NCI-H1436 (cell line): ENCODE data around the gene SPON1.
"Not testable (repeated sequence)": the region's sequence is repeated elsewhere in the genome, so short reads cannot be mapped to it uniquely, and the experiment has no call there.

ENCODE experiments used
- DNase-seq: peaks from one replicate; lab custom pipeline; 2025; lab: John Stamatoyannopoulos, UW

SPON1 gene

DNA sequence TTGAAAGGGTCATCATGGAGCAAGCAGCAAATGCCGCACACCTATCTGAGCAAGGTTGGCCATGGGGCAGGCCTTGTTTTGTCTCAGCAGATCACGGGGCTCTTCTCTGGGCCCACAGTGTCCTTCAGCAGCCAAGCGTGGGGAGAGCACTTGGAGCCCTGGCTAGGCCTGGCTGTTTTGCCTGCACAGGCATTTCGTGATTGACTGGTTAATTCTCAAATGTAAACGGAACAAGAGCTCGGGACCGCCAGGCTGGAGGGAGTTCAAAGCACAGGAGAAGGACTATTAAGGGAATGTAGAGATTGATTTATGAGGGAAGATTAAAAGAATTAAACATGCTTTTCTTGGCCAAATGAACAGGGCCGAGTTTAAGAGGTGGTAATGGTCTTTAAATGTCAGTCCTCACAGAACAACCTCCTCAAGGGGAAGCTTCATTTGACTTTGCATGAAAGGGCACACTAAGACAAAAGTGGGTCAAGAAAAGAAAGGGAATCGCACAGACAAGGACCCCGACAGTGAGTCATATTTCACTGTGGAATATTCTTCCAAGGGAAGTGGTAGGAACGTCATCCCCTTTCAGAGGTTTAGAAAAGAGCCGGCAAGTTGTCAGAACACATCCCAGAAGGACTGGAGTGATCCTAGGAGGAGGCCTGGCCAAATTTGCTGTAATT, 20.7 kb downstream of the SPON1 start:
- DNase-seq, result no peak

- DNase-seq, result no peak
These were observed 22.3 kb downstream of the SPON1 start for GRCh38 chr11:13984616-13985450.

- DNase-seq, result not testable (repeated sequence)
These were observed 24.2 kb downstream of the SPON1 start for GRCh38 chr11:13986695-13987094.

- not testable (repeated sequence) for DNase-seq
These were observed 29.8 kb downstream of the SPON1 start for GRCh38 chr11:13992158-13992856.

DNA sequence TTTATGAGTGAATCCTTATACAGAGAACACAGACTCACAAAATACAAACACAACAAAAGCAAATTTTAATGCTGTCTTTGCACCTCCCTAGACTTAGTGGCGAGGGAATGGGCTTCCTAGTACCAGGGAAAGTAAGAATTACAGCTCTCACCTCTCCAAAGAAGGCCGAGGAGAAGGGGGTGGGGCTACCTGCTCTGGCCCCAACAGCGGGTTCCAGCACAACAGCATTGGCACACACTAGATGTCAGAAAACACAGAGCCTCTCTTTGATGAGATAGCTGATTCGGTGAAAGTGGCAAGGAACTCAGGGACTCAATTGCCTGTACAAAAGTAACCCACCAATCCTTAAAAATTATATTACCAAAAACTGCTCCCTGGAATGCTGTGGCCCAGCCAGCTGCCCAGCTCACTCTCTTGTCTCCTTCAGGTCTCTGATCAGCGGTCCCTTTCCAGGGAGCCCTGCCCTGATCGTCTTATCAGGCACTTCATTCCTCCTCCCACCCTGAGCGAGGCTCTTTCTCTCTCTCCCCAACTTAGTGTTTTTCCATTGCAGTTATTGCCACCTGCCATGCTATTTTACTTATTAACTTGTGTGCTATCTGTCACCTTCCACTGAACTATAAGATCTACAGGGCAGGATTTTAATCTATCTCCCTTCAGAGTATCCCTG, 30.7 kb downstream of the SPON1 start:
- DNase-seq, result no peak

DNA sequence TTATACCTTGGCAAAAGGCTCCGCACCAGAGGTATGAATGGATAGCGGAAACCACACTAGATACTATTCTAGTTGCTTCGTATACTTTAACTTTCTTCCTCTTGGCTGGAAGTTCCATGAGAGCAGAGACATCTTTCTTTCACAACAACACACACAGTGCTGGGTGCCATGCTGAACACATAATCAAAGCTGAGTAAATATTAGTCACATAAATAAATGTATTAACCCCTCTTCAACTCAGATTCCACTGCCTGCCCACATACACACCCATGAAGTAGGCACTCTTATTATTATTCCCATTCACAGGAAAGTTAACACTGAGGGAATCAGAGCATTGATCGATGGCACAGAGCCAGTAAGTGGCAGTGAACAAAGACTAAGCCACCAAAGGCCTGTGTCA, 35.4 kb downstream of the SPON1 start:
- DNase-seq, result no peak

DNA sequence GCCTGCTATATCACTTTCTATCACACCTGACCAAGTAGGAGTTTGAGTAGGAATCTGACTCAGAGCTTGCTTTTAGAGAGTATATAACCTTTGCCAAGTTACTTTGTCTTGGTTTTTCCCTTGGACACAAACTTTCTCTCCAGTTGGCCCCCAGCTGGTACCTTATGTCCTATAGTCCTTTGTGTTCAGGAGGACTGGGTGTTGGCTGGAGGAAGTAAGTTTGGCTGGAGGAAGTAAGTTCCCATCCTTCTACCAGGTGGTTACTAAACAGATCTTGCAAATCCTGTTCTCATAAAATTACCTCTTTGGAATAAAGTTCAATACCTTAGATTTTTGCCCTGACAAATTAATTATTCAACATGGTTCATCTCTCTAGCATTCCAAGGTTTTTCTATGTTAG, 37.2 kb downstream of the SPON1 start:
- no peak for DNase-seq

DNA sequence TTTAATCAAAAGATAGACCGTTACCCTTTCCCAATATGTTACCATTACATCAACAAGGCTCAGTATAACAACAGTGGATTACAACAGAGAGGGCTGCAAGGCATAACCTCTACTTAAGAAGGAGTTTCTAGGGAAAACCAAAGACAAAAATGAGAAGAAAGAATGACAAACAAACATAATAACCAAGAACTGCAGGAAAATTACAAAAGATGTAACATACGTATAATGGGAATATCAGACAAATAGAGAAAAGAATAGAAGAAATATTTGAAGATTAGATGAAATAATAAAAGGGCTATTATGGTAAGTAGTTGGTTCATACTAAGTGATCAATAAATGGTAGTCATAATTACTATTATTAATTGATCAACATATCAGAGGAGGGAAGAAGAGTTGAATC, 39.1 kb downstream of the SPON1 start:
- no peak for DNase-seq

DNA sequence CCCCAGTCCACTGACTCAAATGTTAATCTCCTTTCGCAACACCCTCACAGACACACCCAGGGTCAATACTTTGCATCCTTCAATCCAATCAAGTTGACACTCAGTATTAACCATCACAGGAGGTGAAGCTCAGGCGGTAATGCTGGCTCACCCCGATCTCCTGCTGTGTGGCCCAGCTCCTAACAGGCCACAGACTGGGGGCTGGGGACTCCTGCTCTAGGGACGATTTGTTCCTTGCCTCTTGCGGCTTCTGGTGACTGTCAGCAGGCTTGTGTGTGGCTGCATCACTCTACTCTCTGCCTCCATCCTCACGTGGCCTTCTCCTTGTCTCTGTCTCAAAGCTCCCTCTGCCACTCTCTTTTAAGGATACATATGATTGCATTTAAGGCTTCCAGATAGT, 45.0 kb downstream of the SPON1 start:
- no peak for DNase-seq

DNA sequence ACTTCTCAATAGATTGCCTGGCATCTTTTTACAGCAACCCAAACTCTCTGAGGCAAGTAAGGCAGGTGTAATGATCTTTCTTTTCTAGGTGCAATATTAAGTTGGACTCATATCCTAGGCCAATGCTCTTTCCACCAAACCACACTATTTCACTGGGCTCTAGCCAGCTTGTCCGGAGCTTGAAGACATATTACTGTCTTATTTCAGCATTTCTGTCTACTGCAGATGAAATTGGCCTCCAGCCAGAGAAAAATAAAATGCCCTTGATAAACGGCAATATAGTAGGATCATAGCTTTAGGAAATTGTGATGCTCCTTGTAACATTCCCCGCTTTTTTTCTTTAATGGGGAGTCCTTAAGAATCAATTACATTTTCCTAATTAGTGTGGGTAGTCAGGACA, 48.1 kb downstream of the SPON1 start:
- no peak for DNase-seq

- DNase-seq, result no peak
These were observed 50.3 kb downstream of the SPON1 start for GRCh38 chr11:14012846-14013245.

DNA sequence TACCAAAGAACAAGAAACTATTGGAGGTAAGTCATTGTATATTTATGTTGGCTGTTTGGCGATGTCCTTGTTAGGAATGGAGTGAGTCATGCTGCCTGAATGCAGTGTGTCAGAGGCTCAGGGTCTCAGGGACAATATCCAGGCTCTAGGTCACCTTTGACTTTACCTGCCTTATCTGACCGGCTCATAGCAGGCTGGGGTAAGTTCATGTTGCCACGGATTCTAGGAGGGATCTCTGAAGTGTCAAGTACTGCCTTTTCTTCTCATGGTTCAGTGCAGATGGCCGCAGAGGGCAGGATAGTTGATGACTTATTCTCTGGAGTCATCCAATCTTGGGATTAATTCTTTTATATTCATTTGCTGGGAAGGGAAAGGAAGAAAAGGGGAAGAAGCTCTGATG, 53.2 kb downstream of the SPON1 start:
- no peak for DNase-seq

- DNase-seq, result no peak
These were observed 55.9 kb downstream of the SPON1 start for GRCh38 chr11:14018441-14018840.

GRCh38 chr11:14021738-14022137, 59.2 kb downstream of the SPON1 start:
- DNase-seq, result no peak

DNA sequence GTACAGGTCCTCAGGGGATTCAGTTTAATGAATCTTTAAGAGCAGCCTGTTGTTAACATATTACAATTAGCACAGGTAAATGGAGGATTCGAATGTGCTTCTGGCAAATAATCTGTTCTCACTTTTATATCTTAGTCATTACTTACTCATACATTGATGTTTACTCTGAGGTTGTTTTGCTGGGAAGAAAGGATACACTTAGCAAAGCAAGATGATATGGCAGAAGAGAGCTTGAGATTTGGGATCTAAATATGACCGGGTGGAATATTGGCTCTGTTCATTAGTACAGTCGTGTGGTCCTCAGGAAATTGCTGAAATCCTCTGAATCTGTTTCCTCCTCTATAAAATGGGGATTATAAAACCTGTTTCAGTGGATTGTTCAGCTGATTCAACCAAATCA, 59.7 kb downstream of the SPON1 start:
- DNase-seq, result peak; percentile 28

GRCh38 chr11:14022821-14023220, 60.3 kb downstream of the SPON1 start:
- no peak for DNase-seq

DNA sequence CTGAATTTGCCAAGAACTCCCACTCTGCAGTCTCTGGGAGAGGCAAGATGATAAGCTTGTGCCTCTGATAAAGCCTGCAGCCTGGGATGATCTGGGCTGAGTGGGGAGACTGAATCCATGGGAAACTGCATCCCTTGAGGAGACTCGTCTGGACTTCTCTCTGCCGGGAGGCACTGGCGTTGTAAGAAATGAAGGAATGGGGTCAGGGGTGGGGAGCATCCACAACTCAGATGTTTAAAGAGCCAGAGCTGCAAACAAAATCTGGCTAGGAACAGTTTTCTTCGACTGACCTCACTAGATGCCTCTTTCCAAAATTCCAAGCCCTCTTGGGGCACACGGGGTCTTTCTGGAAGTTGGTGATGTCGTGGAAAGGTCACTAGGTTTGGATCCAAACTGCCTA, 64.4 kb downstream of the SPON1 start:
- DNase-seq, result no peak

DNA sequence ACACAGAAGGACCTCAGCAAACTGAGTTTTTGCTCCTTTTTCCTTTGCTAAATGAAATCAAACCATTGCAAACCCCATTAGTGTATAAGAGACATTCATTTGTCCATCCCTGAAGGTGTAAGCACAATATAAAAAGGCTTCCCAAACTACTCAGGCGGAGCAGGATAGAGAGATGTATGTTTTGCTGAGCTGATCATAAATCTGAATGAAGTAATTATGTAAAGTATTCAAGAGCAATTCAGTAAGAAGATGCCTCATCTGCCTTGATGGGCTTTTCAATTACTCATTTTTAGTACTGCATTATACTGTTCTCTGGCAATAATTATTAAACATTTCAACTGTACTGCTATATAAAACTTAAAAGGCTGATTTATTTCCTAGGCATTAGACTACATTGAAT, 65.0 kb downstream of the SPON1 start:
- no peak for DNase-seq

GRCh38 chr11:14029440-14029839, 66.9 kb downstream of the SPON1 start:
- no peak for DNase-seq

DNA sequence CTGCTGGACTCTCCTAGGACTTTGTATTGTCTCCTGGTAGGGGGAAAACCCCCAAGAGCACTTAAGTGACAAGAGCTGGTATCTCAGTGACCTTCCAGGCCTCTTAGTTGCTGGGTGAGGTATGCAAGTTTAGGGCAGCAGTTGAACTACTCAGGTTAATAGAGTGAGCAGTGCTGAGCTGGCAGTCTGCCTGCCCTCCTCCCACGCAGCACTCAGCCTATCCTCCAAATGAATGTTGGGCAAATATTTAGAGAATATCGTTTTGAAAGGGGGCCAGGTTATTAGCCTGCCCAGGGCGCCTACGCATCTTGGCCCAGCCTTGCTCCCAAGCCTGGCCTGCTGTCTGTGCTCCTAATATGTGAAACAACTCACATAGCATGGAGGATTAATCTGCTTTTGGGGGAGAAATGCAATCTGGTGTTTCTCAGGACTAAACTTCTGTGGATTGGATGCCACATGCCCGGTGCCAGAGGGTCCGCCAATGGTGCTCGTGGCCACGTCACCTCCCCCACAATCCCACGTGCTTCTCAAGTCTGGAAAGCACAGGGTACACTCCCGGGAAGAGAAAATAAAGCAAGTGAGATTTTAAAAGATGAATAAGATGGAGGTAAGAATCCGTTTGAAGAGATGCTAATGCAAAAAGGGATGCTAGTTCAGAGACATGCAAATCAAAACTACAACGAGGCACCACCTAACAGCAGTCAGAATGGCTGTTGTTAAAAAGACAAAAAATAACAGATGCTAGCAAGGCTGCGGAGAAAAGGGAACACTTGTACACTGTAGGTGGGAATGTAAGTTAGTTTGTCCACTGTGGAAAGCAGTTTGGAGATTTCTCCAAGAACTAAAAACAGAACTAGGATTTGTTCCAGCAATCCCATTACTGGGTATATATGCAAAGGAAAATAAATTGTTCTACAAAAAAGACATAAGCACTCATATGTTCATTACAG, 67.7 kb downstream of the SPON1 start:
- no peak for DNase-seq

- not testable (repeated sequence) for DNase-seq
These were observed 73.0 kb downstream of the SPON1 start for GRCh38 chr11:14035526-14035925.
